Adipocyte (in vitro differentiated cells): Measurements from ENCODE around the gene FUBP3.

Experiments
- DNase-seq: peaks from one replicate; pipeline ENCODE4 v3.0.0-alpha.2; 2015; ENCODE audit warnings: low read depth
- H3K27me3 ChIP-seq: replicated peaks from 2 replicates; pipeline ENCODE4 v1.7.0; 2013; ENCODE audit warnings: mild to moderate bottlenecking, low read length, moderate library complexity; ENCODE audit not compliant: control insufficient read depth, insufficient read depth
- H3K36me3 ChIP-seq: 2 replicates; pipeline ENCODE4 v1.7.0; 2013; ENCODE audit warnings: low read length, mild to moderate bottlenecking, moderate library complexity; ENCODE audit not compliant: control insufficient read depth, insufficient read depth, severe bottlenecking
- H3K4me1 ChIP-seq: 2 replicates; pipeline ENCODE4 v1.7.0; 2013; ENCODE audit warnings: mild to moderate bottlenecking, low read length, moderate library complexity; ENCODE audit not compliant: control insufficient read depth, insufficient read depth
- H3K4me3 ChIP-seq: 2 replicates; pipeline ENCODE4 v1.7.0; 2013; ENCODE audit warnings: mild to moderate bottlenecking, low read length, moderate library complexity
- H3K9ac ChIP-seq: 2 replicates; pipeline ENCODE4 v1.7.0; 2013; ENCODE audit warnings: mild to moderate bottlenecking, low read length, moderate library complexity
- H3K9me3 ChIP-seq: 2 replicates; pipeline ENCODE4 v1.7.0; 2013; ENCODE audit warnings: mild to moderate bottlenecking, low read length, moderate library complexity; ENCODE audit not compliant: control insufficient read depth

Gene FUBP3

DNA sequence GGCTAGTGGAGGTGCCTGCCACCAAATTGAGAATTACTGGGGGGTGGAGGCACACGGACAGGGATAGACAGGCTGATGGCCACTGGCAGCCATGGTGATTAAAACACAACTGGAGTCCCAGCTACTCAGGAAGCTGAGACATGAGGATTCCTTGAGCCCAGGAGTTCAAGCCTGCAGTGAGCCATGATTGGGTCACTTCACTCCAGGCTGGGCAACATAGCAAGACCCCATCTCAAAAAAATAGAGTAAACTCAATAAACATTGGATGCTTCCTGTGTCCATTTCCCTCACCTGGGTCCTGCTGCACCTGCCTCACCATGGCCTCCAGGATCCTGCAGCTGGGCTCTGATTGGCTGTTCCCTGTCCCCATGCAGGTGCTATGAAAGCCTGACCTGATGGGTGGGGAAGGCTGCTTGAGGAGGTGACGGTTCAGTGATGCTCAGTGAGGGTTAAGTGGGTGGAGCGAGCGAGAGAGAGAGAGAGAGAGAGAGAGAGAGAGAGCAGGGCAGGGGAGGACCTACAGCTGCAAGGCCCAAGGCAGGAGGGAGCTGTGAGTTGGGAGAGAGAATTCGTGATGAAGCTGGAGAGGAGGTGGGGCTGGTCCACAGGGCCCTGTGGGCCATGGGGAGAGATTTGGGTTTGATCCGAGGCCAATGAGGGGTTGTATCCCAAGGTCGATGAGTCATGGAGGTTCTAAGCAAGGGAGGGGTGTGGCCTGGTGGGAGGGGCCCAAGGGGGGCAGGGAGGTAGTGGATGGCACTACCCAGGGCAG, 36.7 kb upstream of the FUBP3 start:
- Histone ChIP-seq H3K4me3 (no peak overlapping the region), H3K4me1 (peaks cover 6% of the 10 kb centered on the region), H3K9me3 (no peaks in the 10 kb centered on the region), H3K9ac (no peak overlapping the region), H3K36me3 (no peaks in the 10 kb centered on the region), H3K27me3 (peaks cover 19% of the 10 kb centered on the region)
- DNase-seq = no peak

DNA sequence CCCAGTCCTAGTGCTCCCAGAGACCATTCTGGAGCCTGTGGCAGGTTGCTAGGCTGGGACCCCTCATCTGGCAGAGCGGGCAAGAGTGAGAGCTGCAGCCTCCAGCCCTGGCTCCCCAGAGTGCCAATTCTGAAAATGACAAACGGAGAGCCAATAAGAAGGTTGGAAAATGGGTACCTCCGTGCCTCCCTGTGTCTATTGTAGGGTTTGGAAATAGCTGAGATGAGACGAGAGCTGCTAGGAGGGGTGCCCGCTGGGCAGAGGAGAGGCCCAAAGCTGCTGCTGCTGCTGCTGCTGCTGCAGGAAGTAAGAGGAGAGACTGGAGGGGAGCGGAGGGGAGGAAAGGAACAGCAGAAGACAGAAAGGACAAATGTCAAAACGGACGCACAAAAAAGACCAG, 36.0 kb upstream of the FUBP3 start:
- peaks cover 25% of the 10 kb centered on the region for H3K27me3 ChIP-seq
- no peaks in the 10 kb centered on the region for H3K9me3 ChIP-seq
- no peak overlapping the region for H3K9ac ChIP-seq
- no peak overlapping the region for H3K4me3 ChIP-seq
- H3K4me1 ChIP-seq = peaks cover 6% of the 10 kb centered on the region
- H3K36me3 ChIP-seq = no peaks in the 10 kb centered on the region
- no peak for DNase-seq

DNA sequence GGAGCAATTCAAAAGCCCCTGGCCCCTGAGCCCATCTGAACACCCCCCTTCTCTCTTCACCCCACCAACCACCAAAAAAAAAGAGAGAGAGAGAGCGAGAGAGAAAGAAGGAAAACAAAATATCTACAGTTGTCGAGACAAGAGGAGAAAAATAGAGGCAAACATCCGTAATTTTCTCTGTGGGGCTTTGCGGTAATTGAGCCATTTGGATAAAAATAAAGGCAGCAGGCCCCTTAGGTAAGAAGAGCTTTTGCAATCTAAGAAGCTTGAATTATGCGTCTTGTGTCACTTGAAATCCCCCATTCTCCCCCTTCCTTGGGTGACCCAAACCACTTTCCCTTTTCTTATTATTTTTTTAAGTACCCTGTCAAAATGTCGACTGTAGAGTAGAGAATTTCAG, 35.5 kb upstream of the FUBP3 start:
- peaks cover 6% of the 10 kb centered on the region for H3K4me1 ChIP-seq
- H3K4me3 ChIP-seq = no peak overlapping the region
- H3K36me3 ChIP-seq = no peaks in the 10 kb centered on the region
- H3K9me3 ChIP-seq = peaks cover under 1% of the 10 kb centered on the region
- no peak overlapping the region for H3K9ac ChIP-seq
- H3K27me3 ChIP-seq = peaks cover 27% of the 10 kb centered on the region
- DNase-seq = no peak

DNA sequence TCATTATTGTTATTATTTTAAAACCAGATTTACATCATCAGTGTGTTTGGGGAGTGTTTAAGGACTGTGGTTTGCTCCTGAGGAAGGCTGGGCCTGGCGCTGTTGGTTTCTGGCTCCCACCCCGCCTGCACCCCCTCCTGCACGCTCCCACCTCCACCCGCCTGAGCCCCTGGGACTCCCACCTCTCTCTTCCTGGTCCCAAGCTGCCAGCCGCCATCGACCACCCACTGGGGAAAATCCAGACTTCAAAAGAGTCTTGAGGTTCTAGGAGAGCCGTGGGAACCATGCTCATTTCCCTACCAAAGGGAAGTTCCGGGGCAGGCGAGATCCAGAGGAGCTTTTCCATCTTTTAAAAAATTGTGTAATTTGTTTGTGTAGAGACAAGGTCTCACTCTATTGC, 35.0 kb upstream of the FUBP3 start:
- H3K9me3 ChIP-seq = peaks cover 6% of the 10 kb centered on the region
- no peaks in the 10 kb centered on the region for H3K36me3 ChIP-seq
- no peak for DNase-seq
- H3K9ac ChIP-seq = no peak overlapping the region
- H3K27me3 ChIP-seq = peaks cover 30% of the 10 kb centered on the region
- peaks cover 6% of the 10 kb centered on the region for H3K4me1 ChIP-seq
- no peak overlapping the region for H3K4me3 ChIP-seq

DNA sequence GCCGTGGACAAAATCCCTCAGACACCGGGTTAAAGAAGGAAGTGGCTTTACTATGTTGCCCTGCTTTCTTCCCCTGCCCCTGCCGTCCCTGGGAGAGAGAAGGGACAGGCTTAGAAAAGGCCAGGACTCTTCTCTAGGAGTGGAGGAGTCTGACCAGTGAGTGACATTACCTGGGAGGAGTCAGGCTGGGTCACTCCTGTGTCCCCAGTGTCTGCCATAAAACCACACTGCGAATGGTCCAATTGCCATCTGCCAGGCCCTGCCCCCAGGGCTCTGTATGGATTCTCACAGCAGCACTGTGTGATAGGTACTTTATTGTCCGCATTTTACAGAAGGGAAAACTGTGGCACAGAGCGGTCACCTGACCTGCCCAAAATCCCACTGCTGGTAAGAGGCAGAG, 31.3 kb upstream of the FUBP3 start:
- DNase-seq = no peak
- Histone ChIP-seq H3K9me3 (peaks cover 7% of the 10 kb centered on the region), H3K4me3 (no peak overlapping the region), H3K9ac (no peak overlapping the region), H3K27me3 (peaks cover 35% of the 10 kb centered on the region), H3K36me3 (no peaks in the 10 kb centered on the region), H3K4me1 (no peaks in the 10 kb centered on the region)

DNA sequence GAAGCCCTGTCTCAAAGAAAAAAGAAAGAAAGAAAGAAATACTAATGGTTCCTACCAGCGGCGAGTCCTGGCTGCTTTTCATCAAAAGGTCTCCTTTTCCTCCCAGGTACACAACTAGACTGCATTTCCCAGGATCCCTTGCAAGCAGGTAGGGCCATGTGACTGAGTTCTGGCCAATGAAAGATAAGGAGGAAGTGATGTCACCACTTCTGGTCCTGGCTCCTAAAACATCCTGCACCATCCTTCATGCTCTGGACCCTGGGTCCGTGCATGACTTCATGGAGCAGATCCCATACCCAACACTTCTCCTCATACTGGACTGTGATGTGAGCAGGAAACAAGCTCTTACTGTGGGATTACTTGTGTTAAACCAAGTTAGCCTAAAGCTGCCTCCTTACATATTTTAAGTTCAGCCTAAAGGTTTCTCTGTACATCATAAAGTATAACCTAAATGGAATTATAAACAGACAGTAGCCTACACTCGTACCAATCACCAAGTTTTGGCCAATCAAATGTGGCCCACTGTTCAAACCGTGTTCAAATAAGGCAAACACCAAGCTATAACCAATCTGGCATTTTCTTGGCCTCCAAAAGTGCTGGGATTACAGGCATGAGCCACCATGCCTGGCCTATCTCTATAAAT, 30.2 kb upstream of the FUBP3 start:
- peaks cover 40% of the 10 kb centered on the region for H3K27me3 ChIP-seq
- peaks cover 7% of the 10 kb centered on the region for H3K9me3 ChIP-seq
- no peaks in the 10 kb centered on the region for H3K4me1 ChIP-seq
- no peak overlapping the region for H3K9ac ChIP-seq
- H3K36me3 ChIP-seq = no peaks in the 10 kb centered on the region
- no peak for DNase-seq
- H3K4me3 ChIP-seq = no peak overlapping the region

DNA sequence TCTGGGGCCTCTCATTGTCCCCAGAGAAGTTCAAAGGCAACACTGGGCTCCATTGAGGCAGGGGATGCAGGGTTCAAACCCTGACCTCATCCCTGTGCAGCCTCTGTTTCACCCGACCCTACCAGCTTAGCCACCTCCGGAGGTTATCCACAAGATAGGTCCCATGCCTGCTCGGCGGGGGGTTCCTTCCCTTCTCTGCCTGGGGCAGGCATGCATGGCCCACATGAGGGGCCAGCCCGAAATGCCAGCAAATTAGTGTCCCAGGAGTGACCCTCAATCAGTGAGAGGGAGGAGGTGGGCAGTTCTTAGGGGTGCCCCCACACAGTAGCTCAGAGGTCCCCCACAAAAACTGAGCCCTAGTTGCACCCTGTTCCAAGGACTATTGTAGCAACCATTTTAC, 24.8 kb upstream of the FUBP3 start:
- Histone ChIP-seq H3K36me3 (no peaks in the 10 kb centered on the region), H3K4me3 (no peak overlapping the region), H3K27me3 (peaks cover 27% of the 10 kb centered on the region), H3K4me1 (no peaks in the 10 kb centered on the region), H3K9ac (no peak overlapping the region), H3K9me3 (peaks cover 5% of the 10 kb centered on the region)
- DNase-seq = no peak

DNA sequence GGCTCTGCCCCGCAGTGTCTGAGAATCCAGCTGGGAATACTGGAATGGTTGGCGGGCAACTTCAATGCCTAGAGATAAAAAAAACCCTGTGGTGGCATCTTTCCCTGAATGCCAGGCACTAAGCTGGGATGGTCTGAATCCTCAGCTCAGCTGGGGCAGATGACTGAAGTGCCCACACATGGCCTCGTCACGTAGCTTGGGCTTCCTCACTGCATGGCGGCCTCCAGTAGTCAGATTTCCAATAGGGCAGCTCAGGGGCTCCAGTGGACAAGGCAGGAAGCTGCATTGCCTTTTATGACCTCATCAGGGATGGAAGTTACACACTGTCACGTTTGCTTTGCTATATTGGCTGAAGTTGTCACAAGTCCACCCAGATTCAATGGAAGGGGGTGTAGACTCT, 24.3 kb upstream of the FUBP3 start:
- Histone ChIP-seq H3K36me3 (no peaks in the 10 kb centered on the region), H3K4me1 (no peaks in the 10 kb centered on the region), H3K9ac (no peak overlapping the region), H3K27me3 (peaks cover 29% of the 10 kb centered on the region), H3K4me3 (no peak overlapping the region), H3K9me3 (peaks cover 5% of the 10 kb centered on the region)
- DNase-seq = no peak

DNA sequence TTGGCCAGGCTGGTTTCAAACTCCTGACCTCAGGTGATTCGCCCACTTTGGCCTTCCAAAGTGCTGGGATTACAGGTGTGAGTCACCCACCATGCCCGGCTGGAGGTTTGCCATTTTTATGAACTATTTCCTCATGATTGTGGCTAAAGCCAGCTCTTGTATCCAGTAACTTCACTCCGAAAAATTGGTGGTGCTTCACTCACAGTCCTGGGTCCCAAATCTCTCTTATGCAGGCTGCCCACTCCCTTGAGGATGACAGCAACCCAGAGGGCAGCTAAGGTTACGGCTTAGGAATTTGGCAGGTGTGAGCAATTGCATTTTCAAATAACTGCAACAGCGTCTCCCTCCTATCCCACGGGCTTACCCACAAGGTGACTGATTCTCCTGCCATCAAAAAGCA, 23.4 kb upstream of the FUBP3 start:
- Histone ChIP-seq H3K9me3 (peaks cover 5% of the 10 kb centered on the region), H3K4me3 (no peak overlapping the region), H3K9ac (no peak overlapping the region), H3K4me1 (no peaks in the 10 kb centered on the region), H3K36me3 (no peaks in the 10 kb centered on the region), H3K27me3 (peaks cover 30% of the 10 kb centered on the region)
- DNase-seq = no peak

DNA sequence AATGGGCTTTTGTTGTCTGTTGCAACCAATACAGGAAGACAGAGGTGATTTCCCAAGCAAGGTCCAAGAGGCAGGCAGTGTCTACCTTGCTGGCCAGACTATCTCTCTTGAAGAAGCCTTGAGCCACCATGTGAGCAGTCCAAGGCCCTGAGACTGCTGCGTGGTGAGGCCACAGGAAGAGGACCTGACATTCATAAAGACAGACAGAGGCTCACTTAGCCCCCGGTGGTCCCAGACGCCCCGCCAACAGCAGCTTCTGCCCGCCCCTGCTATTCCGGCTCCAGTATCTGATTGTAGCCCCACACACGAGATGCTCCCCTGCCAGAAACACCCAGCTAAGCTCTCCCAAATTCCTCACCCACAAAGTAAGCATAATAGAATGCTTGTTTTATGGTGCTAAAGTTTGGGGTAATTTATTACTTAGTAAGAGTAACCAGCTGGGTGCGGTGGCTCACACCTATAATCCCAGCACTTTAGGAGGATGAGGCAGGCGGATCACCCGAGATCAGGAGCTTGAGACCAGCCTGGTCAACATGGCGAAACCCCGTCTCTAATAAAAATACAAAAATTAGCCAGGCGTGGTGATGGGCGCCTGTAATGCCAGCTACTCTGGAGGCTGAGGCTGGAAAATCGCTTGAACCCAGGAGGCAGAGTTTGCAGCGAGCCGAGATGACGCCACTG, 22.8 kb upstream of the FUBP3 start:
- Histone ChIP-seq H3K9me3 (peaks cover 5% of the 10 kb centered on the region), H3K36me3 (no peaks in the 10 kb centered on the region), H3K9ac (no peak overlapping the region), H3K4me1 (no peaks in the 10 kb centered on the region), H3K4me3 (no peak overlapping the region), H3K27me3 (peaks cover 30% of the 10 kb centered on the region)
- DNase-seq = no peak

DNA sequence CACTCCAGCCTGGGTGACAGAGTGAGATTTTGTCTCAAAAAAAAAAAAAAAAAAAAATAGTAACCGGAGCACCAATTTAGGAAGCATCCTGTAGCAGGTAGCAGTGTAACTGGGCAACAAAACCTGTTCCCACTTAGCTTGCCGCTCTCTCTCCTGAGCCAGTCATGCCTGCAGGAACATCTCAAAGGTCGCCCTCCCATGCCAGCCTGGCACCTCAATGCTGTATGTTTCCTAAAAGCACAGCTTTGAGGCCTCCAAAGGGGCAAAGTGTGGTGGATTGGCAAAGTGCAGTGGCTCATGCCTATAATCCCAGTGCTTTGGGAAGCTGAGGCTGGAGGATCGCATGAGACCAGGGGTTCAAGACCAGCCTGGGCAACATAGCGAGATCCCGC, 22.3 kb upstream of the FUBP3 start:
- Histone ChIP-seq H3K9me3 (peaks cover 5% of the 10 kb centered on the region), H3K4me1 (no peaks in the 10 kb centered on the region), H3K36me3 (no peaks in the 10 kb centered on the region), H3K9ac (no peak overlapping the region), H3K4me3 (no peak overlapping the region), H3K27me3 (peaks cover 24% of the 10 kb centered on the region)
- DNase-seq = no peak
